CD4-positive, alpha-beta memory T cell (primary cell): ENCODE results near the gene RPL22L1. TPM values are rescaled to one million over a fixed set of nuclear protein-coding genes. Genes with fewer than 3 reads are reported as not detected.

Experiments
- CTCF ChIA-PET: fragments of 350-600 bp; sonication (Branson Sonifier 250); formaldehyde crosslinking; loops from one replicate; lab custom pipeline; 2021; ENCODE audit warnings: inconsistent platforms; ENCODE audit not compliant: partially characterized antibody; lab: Charles Lee
- POLR2A ChIA-PET: fragments of 350-600 bp; sonication (Branson Sonifier 250); formaldehyde crosslinking; loops from one replicate; lab custom pipeline; 2021; ENCODE audit not compliant: partially characterized antibody; lab: Charles Lee
- DNase-seq, 5 donors: peaks; one replicate each; pipeline versions ENCODE4 v3.0.0 to v3.0.0-alpha.2; 2020 to 2022; ENCODE audit warnings: mixed read lengths in 1 of 5
- H3K27ac ChIP-seq: one replicate; pipeline ENCODE4 v1.7.0; 2013; ENCODE audit warnings: low read depth, low read length
- H3K27me3 ChIP-seq: 2 replicates; pipeline ENCODE4 v1.7.0; 2013; ENCODE audit warnings: mild to moderate bottlenecking, low read length, moderate library complexity; ENCODE audit not compliant: insufficient read depth
- H3K36me3 ChIP-seq: 2 replicates; pipeline ENCODE4 v1.7.0; 2013; ENCODE audit warnings: mild to moderate bottlenecking, low read length, moderate library complexity; ENCODE audit not compliant: insufficient read depth
- H3K4me1 ChIP-seq: 2 replicates; pipeline ENCODE4 v1.7.0; 2013; ENCODE audit warnings: mild to moderate bottlenecking, low read length, moderate library complexity; ENCODE audit not compliant: insufficient read depth
- H3K4me3 ChIP-seq, 2 donors: one replicate each; pipeline ENCODE4 v1.7.0; 2013; ENCODE audit warnings: low read length in 2 of 2, mild to moderate bottlenecking in 1 of 2
- H3K9me3 ChIP-seq, 2 donors: one replicate each; pipeline ENCODE4 v1.7.0; 2013; ENCODE audit warnings: low read length in 2 of 2, control low read depth in 1 of 2; ENCODE audit not compliant: control insufficient read depth in 1 of 2
- H3K27ac Mint-ChIP-seq, 7 donors: one replicate each; pipeline ENCODE4 v1.8.0; 2020 to 2021; ENCODE audit warnings: mixed read lengths in 7 of 7, mild to moderate bottlenecking in 6 of 7, inconsistent platforms in 3 of 7, moderate library complexity in 3 of 7
- H3K27me3 Mint-ChIP-seq, 2 donors: one replicate each; pipeline ENCODE4 v1.8.0; 2020 to 2021; ENCODE audit warnings: mixed read lengths in 2 of 2
- H3K36me3 Mint-ChIP-seq, 2 donors: one replicate each; pipeline ENCODE4 v1.8.0; 2020 to 2021; ENCODE audit warnings: mixed read lengths in 2 of 2, inconsistent platforms in 1 of 2, mild to moderate bottlenecking in 1 of 2
- H3K4me1 Mint-ChIP-seq, 4 donors: one replicate each; pipeline ENCODE4 v1.8.0; 2020 to 2021; ENCODE audit warnings: mixed read lengths in 4 of 4, mild to moderate bottlenecking in 1 of 4
- H3K4me3 Mint-ChIP-seq, 8 donors: one replicate each; pipeline ENCODE4 v1.8.0; 2020 to 2021; ENCODE audit warnings: mixed read lengths in 8 of 8, mild to moderate bottlenecking in 7 of 8, moderate library complexity in 6 of 8, inconsistent platforms in 3 of 8
- H3K9me3 Mint-ChIP-seq, 8 donors: one replicate each; pipeline ENCODE4 v1.8.0; 2020 to 2021; ENCODE audit warnings: mixed read lengths in 8 of 8, mild to moderate bottlenecking in 5 of 8, inconsistent platforms in 3 of 8, moderate library complexity in 1 of 8
- intact Hi-C: fragments of 100-400 bp; cut with micrococcal nuclease; formaldehyde crosslinking; loops from one replicate; pipeline ENCODE4 v1.15.1; 2023
- polyA plus RNA-seq, 2 donors: library from polyadenylated mRNA; unstranded; fragments of 300-500 nt; fragmentation: Illumina TruSeq; gene quantifications; one replicate each; pipeline ENCODE4 v1.2.3, GENCODE V29; 2021
- total RNA-seq, 2 experiments: library from RNA; stranded (reverse); gene quantifications; one replicate each; pipeline ENCODE4 v1.2.3, GENCODE V29; 2021

The RPL22L1 gene
- total and polyA plus RNA-seq, 4 experiments from 2014 or later, result 27.2 to 43.1 (median 32.1) TPM

DNA sequence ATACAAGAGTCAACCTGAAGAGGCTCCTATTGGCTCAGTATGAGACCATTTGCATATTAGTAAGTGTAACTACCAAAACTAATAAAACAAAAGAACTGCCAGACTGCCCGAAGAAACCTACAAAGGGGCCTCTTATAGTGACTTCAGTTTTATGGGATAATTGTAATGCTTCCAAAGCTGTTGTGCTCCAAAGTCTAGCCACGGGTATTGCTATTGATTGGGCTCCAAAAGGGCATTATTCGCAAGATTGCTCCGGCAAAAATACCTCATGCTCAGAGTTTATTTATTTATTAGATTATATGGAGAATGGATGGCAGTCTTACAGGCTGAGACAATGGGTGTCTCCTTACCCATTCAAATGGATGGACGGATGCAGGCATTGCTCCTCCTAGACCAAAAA, 11.4 kb downstream of the RPL22L1 start:
- no peaks in the 10 kb centered on the region for H3K9me3 ChIP-seq
- H3K27ac ChIP-seq, result no peak overlapping the region
- no peak for DNase-seq
- H3K27me3 Mint-ChIP-seq, result no peaks in the 10 kb centered on the region
- H3K4me3 Mint-ChIP-seq, result no peak overlapping the region
- no peak overlapping the region for H3K27ac Mint-ChIP-seq
- no peaks in the 10 kb centered on the region for H3K36me3 ChIP-seq
- H3K27me3 ChIP-seq, result no peaks in the 10 kb centered on the region
- intact Hi-C loops, result no loop called here
- H3K9me3 Mint-ChIP-seq, result no peaks in the 10 kb centered on the region
- no peaks in the 10 kb centered on the region for H3K36me3 Mint-ChIP-seq
- H3K4me1 ChIP-seq, result no peaks in the 10 kb centered on the region
- no peaks in the 10 kb centered on the region for H3K4me1 Mint-ChIP-seq
- CTCF ChIA-PET, result no interaction called here
- no peak overlapping the region for H3K4me3 ChIP-seq
- POLR2A ChIA-PET, result no interaction called here

DNA sequence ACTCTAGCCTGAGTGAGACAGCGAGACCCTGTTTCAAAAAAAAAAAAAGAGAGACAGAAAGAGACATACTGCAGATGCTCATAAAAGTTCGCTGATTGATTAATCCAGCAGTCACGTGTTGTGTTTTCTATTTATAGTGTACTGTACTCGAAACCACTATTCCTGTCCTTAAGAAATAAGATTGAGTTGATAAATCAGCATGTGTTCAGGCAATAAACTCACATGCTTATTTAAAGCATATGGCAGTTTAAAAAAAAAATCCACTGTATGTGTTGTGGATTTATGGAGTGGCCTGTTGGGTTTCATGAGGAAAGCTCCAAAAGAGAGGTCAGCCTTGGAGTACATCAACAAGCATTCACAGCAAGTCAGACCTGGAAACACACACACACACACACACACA, 17.7 kb downstream of the RPL22L1 start:
- Histone ChIP-seq H3K4me3 (no peak overlapping the region), H3K9me3 (no peaks in the 10 kb centered on the region), H3K27ac (no peak overlapping the region), H3K4me1 (no peaks in the 10 kb centered on the region), H3K36me3 (no peaks in the 10 kb centered on the region), H3K27me3 (no peaks in the 10 kb centered on the region)
- Mint-ChIP-seq H3K9me3 (no peaks in the 10 kb centered on the region), H3K36me3 (no peaks in the 10 kb centered on the region), H3K4me1 (no peaks in the 10 kb centered on the region), H3K4me3 (no peak overlapping the region), H3K27me3 (peaks cover 2 to 4% of the 10 kb centered on the region in 2 donors), H3K27ac (no peak overlapping the region)
- no peak for DNase-seq
- intact Hi-C loops, result no loop called here
- ChIA-PET POLR2A (no interaction called here), CTCF (no interaction called here)

DNA sequence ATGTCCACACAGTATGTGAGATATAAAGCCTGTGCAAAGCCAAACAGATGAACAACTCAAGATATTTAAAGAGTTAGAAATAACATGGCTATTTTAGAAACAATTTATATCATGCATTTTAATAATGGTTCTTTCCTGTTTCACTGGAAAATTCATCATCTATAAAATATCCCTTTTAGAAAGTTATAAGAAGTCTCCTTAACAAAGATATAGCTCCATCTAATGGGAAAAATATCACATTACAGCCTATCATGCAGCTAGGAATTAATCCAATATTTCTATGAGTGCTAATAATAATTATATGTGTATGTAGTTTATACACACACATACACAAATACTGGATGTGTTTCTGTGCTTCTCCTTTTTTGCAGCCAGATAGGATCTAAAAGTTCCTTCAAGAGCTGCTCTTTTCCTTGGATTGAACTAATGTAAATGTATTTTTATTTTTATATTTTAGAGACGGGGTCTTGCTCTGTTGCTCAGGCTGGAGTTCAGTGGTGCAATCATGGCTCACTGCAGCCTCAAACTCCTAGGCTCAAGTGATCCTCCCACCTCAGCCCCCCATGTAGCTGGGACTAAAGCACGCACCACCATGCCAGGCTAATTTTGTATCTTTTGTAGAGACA, 21.6 kb downstream of the RPL22L1 start:
- no peak overlapping the region for H3K4me3 Mint-ChIP-seq
- no peaks in the 10 kb centered on the region for H3K27me3 ChIP-seq
- H3K4me3 ChIP-seq, result no peak overlapping the region
- DNase-seq, result no peak
- H3K4me1 ChIP-seq, result no peaks in the 10 kb centered on the region
- H3K27ac ChIP-seq, result no peak overlapping the region
- intact Hi-C loops, result no loop called here
- H3K36me3 ChIP-seq, result no peaks in the 10 kb centered on the region
- H3K36me3 Mint-ChIP-seq, result no peaks in the 10 kb centered on the region
- no peaks in the 10 kb centered on the region for H3K4me1 Mint-ChIP-seq
- CTCF ChIA-PET, result interaction anchor here (1.0 to 1.9 kb wide), 4 partner anchors 10 to 539 kb away, joined by 4 to 7 read pairs (median 4); no protein-coding TSS in a partner anchor
- H3K27me3 Mint-ChIP-seq, result peaks cover 4 to 10% of the 10 kb centered on the region in 2 donors
- H3K9me3 Mint-ChIP-seq, result peaks cover 0 to 8% (median 0%) of the 10 kb centered on the region in 8 donors
- no peak overlapping the region for H3K27ac Mint-ChIP-seq
- POLR2A ChIA-PET, result no interaction called here
- no peaks in the 10 kb centered on the region for H3K9me3 ChIP-seq

DNA sequence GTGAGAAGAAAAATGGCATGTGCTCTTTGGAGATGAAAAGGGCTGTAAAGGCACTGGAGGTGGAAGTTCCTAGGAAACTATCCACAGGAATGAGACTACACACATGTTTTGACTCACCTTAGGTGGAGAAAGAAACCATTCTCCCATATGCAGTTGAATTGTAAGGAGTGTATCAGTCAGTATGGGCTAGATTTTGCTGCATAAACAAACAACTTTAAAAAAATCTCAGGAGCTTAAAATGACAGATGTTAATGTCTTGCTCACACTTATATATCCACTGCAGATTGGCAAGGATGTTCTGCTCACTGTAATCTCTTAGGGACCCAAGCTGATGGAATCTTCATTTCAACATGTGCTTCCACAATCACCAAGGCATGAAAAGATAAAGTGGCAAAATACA, 25.6 kb downstream of the RPL22L1 start:
- H3K4me3 ChIP-seq, result no peak overlapping the region
- POLR2A ChIA-PET, result no interaction called here
- Mint-ChIP-seq H3K27ac (no peak overlapping the region), H3K27me3 (peaks cover 5 to 17% of the 10 kb centered on the region in 2 donors), H3K4me3 (no peak overlapping the region), H3K9me3 (peaks cover 0 to 8% (median 0%) of the 10 kb centered on the region in 8 donors), H3K4me1 (no peaks in the 10 kb centered on the region), H3K36me3 (no peaks in the 10 kb centered on the region)
- no peaks in the 10 kb centered on the region for H3K4me1 ChIP-seq
- DNase-seq, result no peak
- H3K9me3 ChIP-seq, result no peaks in the 10 kb centered on the region
- intact Hi-C loops, result no loop called here
- CTCF ChIA-PET, result interaction anchor here (1.1 kb wide), 1 partner anchor 32 kb away, joined by 4 read pairs; no protein-coding TSS in a partner anchor
- H3K27ac ChIP-seq, result no peak overlapping the region
- H3K36me3 ChIP-seq, result no peaks in the 10 kb centered on the region
- no peaks in the 10 kb centered on the region for H3K27me3 ChIP-seq

DNA sequence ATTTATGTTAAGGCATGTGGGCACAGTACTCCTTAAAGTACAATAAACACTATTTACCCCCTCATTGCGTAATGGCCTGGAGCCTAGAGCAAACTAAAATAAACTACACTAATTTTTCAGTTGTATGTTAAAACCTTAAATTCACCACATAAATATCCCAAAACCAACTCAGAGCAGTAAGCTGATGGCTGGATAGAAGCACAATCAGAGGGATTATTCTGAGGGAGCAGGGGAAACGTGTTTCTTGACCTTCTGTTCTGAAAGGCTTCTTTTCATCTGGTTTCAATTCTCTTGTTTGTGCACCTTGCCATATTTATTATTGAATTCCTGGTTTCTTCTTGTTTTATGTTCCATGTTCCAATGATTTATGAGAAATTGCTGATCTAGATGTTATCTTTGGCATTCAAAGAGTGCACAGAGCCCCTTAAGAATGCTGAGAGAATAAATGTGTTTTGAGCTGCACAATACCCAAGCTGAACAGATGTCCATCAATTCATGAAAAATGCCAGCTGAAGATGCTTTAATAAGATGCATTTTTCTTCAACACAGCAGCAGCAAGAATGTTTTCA, 29.6 kb downstream of the RPL22L1 start:
- Mint-ChIP-seq H3K27ac (no peak overlapping the region), H3K27me3 (peaks cover 12 to 33% of the 10 kb centered on the region in 2 donors), H3K4me3 (no peak overlapping the region), H3K36me3 (no peaks in the 10 kb centered on the region), H3K9me3 (peaks cover 0 to 8% (median 2%) of the 10 kb centered on the region in 8 donors), H3K4me1 (no peaks in the 10 kb centered on the region)
- CTCF ChIA-PET, result interaction anchor here (0.9 kb wide), 1 partner anchor 29 kb away, joined by 5 read pairs; no protein-coding TSS in a partner anchor
- Histone ChIP-seq H3K27ac (no peak overlapping the region), H3K27me3 (peaks cover 1% of the 10 kb centered on the region), H3K36me3 (no peaks in the 10 kb centered on the region), H3K4me3 (no peak overlapping the region), H3K4me1 (no peaks in the 10 kb centered on the region), H3K9me3 (no peaks in the 10 kb centered on the region)
- intact Hi-C loops, result no loop called here
- POLR2A ChIA-PET, result no interaction called here
- DNase-seq, result no peak

DNA sequence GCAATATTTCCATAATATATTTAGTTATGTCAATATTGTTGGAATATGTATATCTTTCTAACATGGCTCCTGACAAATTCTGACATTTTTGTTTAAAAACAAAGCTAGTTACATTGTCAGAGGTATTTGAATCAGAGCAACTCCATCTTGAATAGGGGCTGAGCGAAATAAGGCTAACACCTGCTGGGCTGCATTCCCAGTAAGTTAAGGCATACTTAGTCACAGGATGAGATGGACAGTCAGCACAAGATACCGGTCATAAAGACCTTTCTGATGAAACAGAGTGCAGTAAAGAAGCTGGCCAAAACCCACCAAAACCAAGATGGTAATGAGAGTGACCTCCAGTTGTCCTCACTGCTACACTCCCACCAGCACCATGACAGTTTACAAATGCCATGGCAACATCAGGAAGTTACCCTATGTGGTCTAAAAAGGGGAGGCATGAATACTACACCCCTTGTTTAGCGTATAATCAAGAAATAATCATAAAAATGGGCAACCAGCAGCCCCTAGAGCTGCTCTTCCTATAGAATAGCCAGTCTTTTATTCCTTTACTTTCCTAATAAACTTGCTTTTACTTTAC, 30.4 kb downstream of the RPL22L1 start:
- Mint-ChIP-seq H3K27ac (no peak overlapping the region), H3K4me3 (no peak overlapping the region), H3K4me1 (no peaks in the 10 kb centered on the region), H3K9me3 (peaks cover 0 to 7% (median 2%) of the 10 kb centered on the region in 8 donors), H3K36me3 (no peaks in the 10 kb centered on the region), H3K27me3 (peaks cover 12 to 33% of the 10 kb centered on the region in 2 donors)
- Histone ChIP-seq H3K9me3 (no peaks in the 10 kb centered on the region), H3K4me3 (no peak overlapping the region), H3K4me1 (no peaks in the 10 kb centered on the region), H3K27ac (no peak overlapping the region), H3K27me3 (peaks cover 6% of the 10 kb centered on the region), H3K36me3 (no peaks in the 10 kb centered on the region)
- no peak for DNase-seq
- intact Hi-C loops, result no loop called here
- POLR2A ChIA-PET, result no interaction called here
- CTCF ChIA-PET, result no interaction called here

DNA sequence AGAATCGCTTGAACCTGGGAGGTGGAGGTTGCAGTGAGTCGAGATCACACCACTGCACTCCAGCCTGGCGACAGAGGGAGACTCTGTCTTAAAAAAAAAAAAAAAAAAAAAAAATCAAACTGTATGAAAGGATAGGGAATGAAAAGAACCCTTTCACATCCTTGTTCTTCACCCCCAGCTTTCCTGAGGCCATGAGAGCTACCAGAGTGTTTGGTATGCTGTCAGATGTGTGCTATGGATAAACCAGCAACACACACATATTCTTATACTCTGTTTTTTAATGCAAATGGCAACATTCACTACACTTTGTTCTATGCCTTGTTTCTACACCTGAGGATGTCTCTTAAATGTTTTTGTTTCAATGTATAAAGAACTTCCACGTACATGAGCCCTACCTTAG, 33.5 kb downstream of the RPL22L1 start:
- ChIA-PET POLR2A (no interaction called here), CTCF (no interaction called here)
- peaks cover 14 to 38% of the 10 kb centered on the region in 2 donors for H3K27me3 Mint-ChIP-seq
- intact Hi-C loops, result no loop called here
- H3K36me3 Mint-ChIP-seq, result no peaks in the 10 kb centered on the region
- no peak for DNase-seq
- H3K9me3 Mint-ChIP-seq, result peaks cover 0 to 2% (median 0%) of the 10 kb centered on the region in 8 donors
- no peaks in the 10 kb centered on the region for H3K4me1 Mint-ChIP-seq
- Histone ChIP-seq H3K4me1 (no peaks in the 10 kb centered on the region), H3K36me3 (no peaks in the 10 kb centered on the region), H3K27ac (no peak overlapping the region), H3K4me3 (no peak overlapping the region), H3K9me3 (no peaks in the 10 kb centered on the region), H3K27me3 (peaks cover 12% of the 10 kb centered on the region)
- H3K27ac Mint-ChIP-seq, result no peak overlapping the region
- H3K4me3 Mint-ChIP-seq, result no peak overlapping the region
